ENCODE data around the gene PAX8.

PAX8 gene

GRCh38 chr2:113212245-113213060 is 66.3 kb downstream of the PAX8 start:
- Mint-ChIP-seq H3K9me3 (no peaks in the 10 kb centered on the region), H3K4me3 (no peak overlapping the region), H3K27me3 (peaks cover 28% of the 10 kb centered on the region), H3K4me1 (peaks cover 17% of the 10 kb centered on the region), H3K36me3 (no peaks in the 10 kb centered on the region), H3K27ac (no peak overlapping the region)
- no peak for DNase-seq
- CTCF ChIA-PET = interaction anchor here (1.9 kb wide), 1 partner anchor 8 kb away, joined by 7 read pairs; no protein-coding TSS in a partner anchor

- Mint-ChIP-seq H3K4me3 (no peak overlapping the region), H3K36me3 (no peaks in the 10 kb centered on the region), H3K9me3 (no peaks in the 10 kb centered on the region), H3K4me1 (peaks cover 7% of the 10 kb centered on the region), H3K27me3 (peaks cover 26% of the 10 kb centered on the region), H3K27ac (no peak overlapping the region)
- DNase-seq = no peak
- CTCF ChIA-PET = interaction anchor here (1.0 kb wide), 1 partner anchor 9 kb away, joined by 3 read pairs; no protein-coding TSS in a partner anchor
Observed at GRCh38 chr2:113211226-113212105, 67.3 kb downstream of the PAX8 start.

GRCh38 chr2:113209646-113210171 is 69.0 kb downstream of the PAX8 start:
- no peak for DNase-seq
- H3K4me3 Mint-ChIP-seq = no peak overlapping the region
- peaks cover 19% of the 10 kb centered on the region for H3K27me3 Mint-ChIP-seq
- H3K27ac Mint-ChIP-seq = peak overlapping the region; percentile 68
- H3K9me3 Mint-ChIP-seq = no peaks in the 10 kb centered on the region
- H3K4me1 Mint-ChIP-seq = peaks cover 6% of the 10 kb centered on the region
- H3K36me3 Mint-ChIP-seq = no peaks in the 10 kb centered on the region
- CTCF ChIA-PET = no interaction called here

GRCh38 chr2:113209011-113209645 is 69.6 kb downstream of the PAX8 start:
- no peak for DNase-seq
- peaks cover 4% of the 10 kb centered on the region for H3K36me3 Mint-ChIP-seq
- CTCF ChIA-PET = no interaction called here
- H3K27ac Mint-ChIP-seq = peak overlapping the region; percentile 68
- peaks cover 19% of the 10 kb centered on the region for H3K27me3 Mint-ChIP-seq
- peaks cover 7% of the 10 kb centered on the region for H3K4me1 Mint-ChIP-seq
- H3K9me3 Mint-ChIP-seq = no peaks in the 10 kb centered on the region
- no peak overlapping the region for H3K4me3 Mint-ChIP-seq

- CTCF ChIA-PET = no interaction called here
- DNase-seq = no peak
- Mint-ChIP-seq H3K4me1 (peaks cover 9% of the 10 kb centered on the region), H3K27me3 (peaks cover 18% of the 10 kb centered on the region), H3K36me3 (peaks cover 11% of the 10 kb centered on the region), H3K9me3 (no peaks in the 10 kb centered on the region), H3K4me3 (no peak overlapping the region), H3K27ac (no peak overlapping the region)
Observed at GRCh38 chr2:113208396-113208795, 70.3 kb downstream of the PAX8 start.

- H3K27ac Mint-ChIP-seq = no peak overlapping the region
- DNase-seq = no peak
- H3K36me3 Mint-ChIP-seq = peaks cover 20% of the 10 kb centered on the region
- H3K27me3 Mint-ChIP-seq = peaks cover 4% of the 10 kb centered on the region
- peaks cover 13% of the 10 kb centered on the region for H3K4me1 Mint-ChIP-seq
- H3K4me3 Mint-ChIP-seq = no peak overlapping the region
- CTCF ChIA-PET = interaction anchor here (0.6 to 1.4 kb wide), 5 partner anchors 10 to 348 kb away, joined by 3 to 4 read pairs (median 3); no protein-coding TSS in a partner anchor
- no peaks in the 10 kb centered on the region for H3K9me3 Mint-ChIP-seq
Observed at GRCh38 chr2:113207021-113207420, 71.7 kb downstream of the PAX8 start.

GRCh38 chr2:113206251-113206650 is 72.5 kb downstream of the PAX8 start:
- Mint-ChIP-seq H3K27me3 (no peaks in the 10 kb centered on the region), H3K36me3 (peaks cover 24% of the 10 kb centered on the region), H3K4me3 (no peak overlapping the region)

GRCh38 chr2:113203901-113204519 is 74.7 kb downstream of the PAX8 start:
- Mint-ChIP-seq H3K4me3 (no peak overlapping the region), H3K9me3 (no peaks in the 10 kb centered on the region), H3K27me3 (no peaks in the 10 kb centered on the region), H3K4me1 (peaks cover 25% of the 10 kb centered on the region), H3K36me3 (peaks cover 45% of the 10 kb centered on the region), H3K27ac (peak overlapping the region; percentile 73)
- DNase-seq = peak; percentile 84
- CTCF ChIA-PET = interaction anchor here (0.7 to 10.2 kb wide), 31 partner anchors 9 to 185 kb away, joined by 3 to 209 read pairs (median 5); partner anchors contain the start of gene PSD4

More at GRCh38 chr2:113206251-113206650, 72.5 kb downstream of the PAX8 start:
- Mint-ChIP-seq H3K4me1 (peaks cover 13% of the 10 kb centered on the region), H3K27ac (peak overlapping the region; percentile 71), H3K9me3 (no peaks in the 10 kb centered on the region)
- no peak for DNase-seq
- CTCF ChIA-PET = interaction anchor here (1.0 to 1.4 kb wide), 5 partner anchors 11 to 121 kb away, joined by 3 to 4 read pairs (median 3); no protein-coding TSS in a partner anchor

GRCh38 chr2:113203217-113203530 is 75.5 kb downstream of the PAX8 start:
- H3K27ac Mint-ChIP-seq = no peak overlapping the region
- H3K27me3 Mint-ChIP-seq = no peaks in the 10 kb centered on the region
- H3K4me1 Mint-ChIP-seq = peaks cover 28% of the 10 kb centered on the region
- DNase-seq = no peak
- H3K4me3 Mint-ChIP-seq = no peak overlapping the region
- H3K36me3 Mint-ChIP-seq = peaks cover 46% of the 10 kb centered on the region
- H3K9me3 Mint-ChIP-seq = no peaks in the 10 kb centered on the region
- CTCF ChIA-PET = interaction anchor here (0.7 to 10.2 kb wide), 17 partner anchors 11 to 186 kb away, joined by 3 to 209 read pairs (median 5); no protein-coding TSS in a partner anchor

- peaks cover 52% of the 10 kb centered on the region for H3K36me3 Mint-ChIP-seq
- no peak for DNase-seq
- no peaks in the 10 kb centered on the region for H3K27me3 Mint-ChIP-seq
- no peaks in the 10 kb centered on the region for H3K9me3 Mint-ChIP-seq
- no peak overlapping the region for H3K4me3 Mint-ChIP-seq
- CTCF ChIA-PET = interaction anchor here (0.5 to 10.2 kb wide), 17 partner anchors 12 to 238 kb away, joined by 3 to 209 read pairs (median 4); no protein-coding TSS in a partner anchor
- no peak overlapping the region for H3K27ac Mint-ChIP-seq
- H3K4me1 Mint-ChIP-seq = peaks cover 29% of the 10 kb centered on the region
Observed at GRCh38 chr2:113202305-113203216, 76.2 kb downstream of the PAX8 start.

GRCh38 chr2:113201496-113202304 is 77.0 kb downstream of the PAX8 start:
- DNase-seq = no peak
- H3K9me3 Mint-ChIP-seq = no peaks in the 10 kb centered on the region
- no peak overlapping the region for H3K4me3 Mint-ChIP-seq
- peaks cover 60% of the 10 kb centered on the region for H3K36me3 Mint-ChIP-seq
- CTCF ChIA-PET = interaction anchor here (0.5 to 10.2 kb wide), 5 partner anchors 27 to 239 kb away, joined by 3 to 209 read pairs (median 4); no protein-coding TSS in a partner anchor
- H3K4me1 Mint-ChIP-seq = peaks cover 36% of the 10 kb centered on the region
- no peak overlapping the region for H3K27ac Mint-ChIP-seq
- H3K27me3 Mint-ChIP-seq = no peaks in the 10 kb centered on the region

Data from activated naive CD4-positive, alpha-beta T cell treated with anti-CD3 and anti-CD28 coated beads, Interleukin-2, amount 10 ng/mL, durations not matched to agents 7 days and 5 days (primary cell).